Neuronal stem cell (in vitro differentiated cells): ENCODE results near the gene PKNOX2.

Source experiments
- DNase-seq: peaks from one replicate; pipeline ENCODE4 v3.0.0-alpha.2; 2013; ENCODE audit warnings: low spot score
- H2AFZ ChIP-seq: one replicate; pipeline ENCODE4 v1.6.1; 2013; ENCODE audit warnings: mild to moderate bottlenecking, low read length, inconsistent platforms
- H2AK5ac ChIP-seq: 2 replicates; pipeline ENCODE4 v1.6.1; 2013; ENCODE audit warnings: low read depth, mild to moderate bottlenecking, inconsistent platforms, low read length, moderate library complexity, mixed read lengths
- H2BK120ac ChIP-seq: 2 replicates; pipeline ENCODE4 v1.6.1; 2013; ENCODE audit warnings: low read depth, mild to moderate bottlenecking, inconsistent platforms, low read length, moderate library complexity, mixed read lengths
- H2BK12ac ChIP-seq: one replicate; pipeline ENCODE4 v1.6.1; 2013; ENCODE audit warnings: low read length, inconsistent platforms
- H2BK15ac ChIP-seq: 2 replicates; pipeline ENCODE4 v1.6.1; 2013; ENCODE audit warnings: mild to moderate bottlenecking, low read length, inconsistent platforms, mixed read lengths
- H2BK5ac ChIP-seq: one replicate; pipeline ENCODE4 v1.6.1; 2013; ENCODE audit warnings: inconsistent platforms, mild to moderate bottlenecking, low read length, moderate library complexity
- H3K14ac ChIP-seq: one replicate; pipeline ENCODE4 v1.6.1; 2013; ENCODE audit warnings: low read length, inconsistent platforms
- H3K18ac ChIP-seq: 2 replicates; pipeline ENCODE4 v1.6.1; 2013; ENCODE audit warnings: low read length, inconsistent platforms
- H3K23ac ChIP-seq: 2 replicates; pipeline ENCODE4 v1.6.1; 2013; ENCODE audit warnings: low read depth, mild to moderate bottlenecking, mixed read lengths, low read length, inconsistent platforms; ENCODE audit not compliant: poor library complexity
- H3K27ac ChIP-seq: replicated peaks from 3 replicates; pipeline ENCODE4 v1.5.1; 2013; ENCODE audit warnings: low read length, inconsistent platforms
- H3K27me3 ChIP-seq, 3 experiments: 2 replicates each; pipeline ENCODE4 v1.6.1; 2013; ENCODE audit warnings: low read length in 3 of 3, mild to moderate bottlenecking in 2 of 3, inconsistent platforms in 1 of 3, low read depth in 1 of 3, mixed read lengths in 1 of 3, moderate library complexity in 1 of 3; ENCODE audit not compliant: control insufficient read depth in 3 of 3, insufficient read depth in 3 of 3
- H3K36me3 ChIP-seq, 2 donors: replicated peaks in 1 of 2; 2 replicates each; pipeline ENCODE4 v1.6.1; 2013; ENCODE audit warnings: low read length in 2 of 2; ENCODE audit not compliant: control insufficient read depth in 2 of 2, insufficient read depth in 2 of 2
- H3K4ac ChIP-seq: 2 replicates; pipeline ENCODE4 v1.6.1; 2013; ENCODE audit warnings: inconsistent platforms, mild to moderate bottlenecking, low read length, moderate library complexity
- H3K4me1 ChIP-seq, 2 donors: 1 replicate in 1 of 2; 2 replicates in 1 of 2; pipeline ENCODE4 v1.6.1; 2013; ENCODE audit warnings: low read length in 2 of 2, low read depth in 1 of 2; ENCODE audit not compliant: control insufficient read depth in 2 of 2, insufficient read depth in 1 of 2
- H3K4me2 ChIP-seq: one replicate; pipeline ENCODE4 v1.6.1; 2013; ENCODE audit warnings: mild to moderate bottlenecking, low read length, inconsistent platforms; ENCODE audit not compliant: insufficient read depth, poor library complexity, severe bottlenecking
- H3K4me3 ChIP-seq, 2 donors: 2 replicates each; pipeline ENCODE4 v1.5.1; 2013; ENCODE audit warnings: low read length in 2 of 2, mild to moderate bottlenecking in 2 of 2, inconsistent platforms in 1 of 2, moderate library complexity in 1 of 2
- H3K79me1 ChIP-seq: one replicate; pipeline ENCODE4 v1.6.1; 2013; ENCODE audit warnings: low read depth, mild to moderate bottlenecking, inconsistent platforms, low read length, moderate library complexity
- H3K9ac ChIP-seq: one replicate; pipeline ENCODE4 v1.6.1; 2013; ENCODE audit warnings: mild to moderate bottlenecking, low read depth, low read length, inconsistent platforms; ENCODE audit not compliant: poor library complexity
- H3K9me3 ChIP-seq, 2 donors: replicated peaks in 1 of 2; 2 replicates each; pipeline versions ENCODE3 to v1.6.1; 2013; ENCODE audit warnings: low read length in 2 of 2, mild to moderate bottlenecking in 2 of 2, inconsistent platforms in 1 of 2, low read depth in 1 of 2, mixed read lengths in 1 of 2, moderate library complexity in 1 of 2; ENCODE audit not compliant: control insufficient read depth in 2 of 2, insufficient read depth in 1 of 2
- H4K8ac ChIP-seq: one replicate; pipeline ENCODE4 v1.6.1; 2013; ENCODE audit warnings: low read depth, mild to moderate bottlenecking, inconsistent platforms, low read length, moderate library complexity
- H4K91ac ChIP-seq: one replicate; pipeline ENCODE4 v1.6.1; 2013; ENCODE audit warnings: low read length, low read depth, mild to moderate bottlenecking, inconsistent platforms; ENCODE audit not compliant: poor library complexity
- WGBS, 2 donors: extraction: QIAGEN DNeasy Blood & Tissue Kit; methylation state at CpG; one replicate each; pipeline ENCODE4 v1.1.7; 2013; ENCODE audit warnings: missing lambda C conversion rate in 2 of 2, mixed read lengths in 1 of 2; ENCODE audit not compliant: insufficient read length in 2 of 2, insufficient replicate concordance in 1 of 2; ENCODE audit errors: extremely low coverage in 2 of 2; 5-methylcytosine and 5-hydroxymethylcytosine counted together

Gene PKNOX2

DNA sequence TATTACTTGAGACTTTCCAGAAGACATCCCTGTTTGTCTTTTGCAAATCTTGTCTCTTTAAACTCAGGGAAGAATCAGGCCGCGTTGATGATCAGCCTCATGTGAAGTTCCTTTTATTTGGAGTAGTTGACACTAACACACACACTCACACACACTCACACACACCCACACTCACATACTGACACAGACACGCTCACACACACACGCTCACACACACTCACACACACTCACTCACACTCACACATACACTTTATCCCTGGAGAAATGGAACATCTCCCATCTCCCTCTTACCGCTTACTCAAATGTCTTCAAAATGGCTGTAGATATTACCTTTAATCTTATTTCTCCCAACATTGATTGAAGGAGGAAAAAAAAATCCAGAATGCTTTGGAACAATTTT is 129.0 kb downstream of the PKNOX2 start:
- Histone ChIP-seq H3K4me2 (no peak overlapping the region), H3K4me1 (peaks cover 0 to 2% of the 10 kb centered on the region in 2 donors), H4K8ac (no peak overlapping the region), H3K27me3 (no peaks in the 10 kb centered on the region), H2AK5ac (no peak overlapping the region), H2BK12ac (no peak overlapping the region), H4K91ac (no peak overlapping the region), H3K14ac (no peak overlapping the region), H3K79me1 (no peaks in the 10 kb centered on the region), H3K4me3 (no peak overlapping the region), H2BK15ac (no peak overlapping the region), H3K4ac (no peak overlapping the region), H2BK120ac (no peak overlapping the region), H2AFZ (no peak overlapping the region), H3K9me3 (no peaks in the 10 kb centered on the region), H2BK5ac (no peak overlapping the region), H3K9ac (no peak overlapping the region), H3K23ac (no peak overlapping the region), H3K36me3 (peaks cover 2 to 46% of the 10 kb centered on the region in 2 donors), H3K18ac (no peak overlapping the region), H3K27ac (no peak overlapping the region)
- no peak for DNase-seq
- 100% methylated on average over 1 to 2 of the region's 5 CpGs for WGBS, 2 donors

- Histone ChIP-seq H3K14ac (no peak overlapping the region), H2AK5ac (no peak overlapping the region), H4K8ac (no peak overlapping the region), H2BK5ac (no peak overlapping the region), H2BK120ac (no peak overlapping the region), H3K27me3 (no peaks in the 10 kb centered on the region), H3K23ac (no peak overlapping the region), H2AFZ (no peak overlapping the region), H4K91ac (no peak overlapping the region), H3K4me3 (no peak overlapping the region), H3K9me3 (no peaks in the 10 kb centered on the region), H3K27ac (no peak overlapping the region), H3K4ac (no peak overlapping the region), H3K4me1 (no peaks in the 10 kb centered on the region), H3K4me2 (no peak overlapping the region), H3K36me3 (peaks cover 2 to 29% of the 10 kb centered on the region in 2 donors), H2BK12ac (no peak overlapping the region), H3K18ac (no peak overlapping the region), H3K9ac (no peak overlapping the region), H3K79me1 (no peaks in the 10 kb centered on the region), H2BK15ac (no peak overlapping the region)
- DNase-seq, result no peak
- WGBS, 2 donors, result no CpG with 5 or more reads among the region's 6 CpGs
Observed at GRCh38 chr11:125295931-125296330, 131.4 kb downstream of the PKNOX2 start.

- no peak overlapping the region for H4K8ac ChIP-seq
- no peak overlapping the region for H2AK5ac ChIP-seq
- no peak overlapping the region for H3K14ac ChIP-seq
- no peak overlapping the region for H3K9ac ChIP-seq
- no peak overlapping the region for H3K4me3 ChIP-seq
- no peak overlapping the region for H2BK12ac ChIP-seq
- H3K79me1 ChIP-seq, result no peaks in the 10 kb centered on the region
- H3K18ac ChIP-seq, result no peak overlapping the region
- no peak overlapping the region for H4K91ac ChIP-seq
- H3K4ac ChIP-seq, result no peak overlapping the region
- H3K27ac ChIP-seq, result no peak overlapping the region
- no peaks in the 10 kb centered on the region for H3K27me3 ChIP-seq
- H2BK15ac ChIP-seq, result no peak overlapping the region
- H3K4me2 ChIP-seq, result no peak overlapping the region
- no peak for DNase-seq
- H3K36me3 ChIP-seq, result peaks cover 2 to 35% of the 10 kb centered on the region in 2 donors
- no CpG with 5 or more reads among the region's 7 CpGs for WGBS, 2 donors
- H3K4me1 ChIP-seq, result no peaks in the 10 kb centered on the region
- no peaks in the 10 kb centered on the region for H3K9me3 ChIP-seq
- no peak overlapping the region for H2BK120ac ChIP-seq
- H3K23ac ChIP-seq, result no peak overlapping the region
- no peak overlapping the region for H2AFZ ChIP-seq
- H2BK5ac ChIP-seq, result no peak overlapping the region
Observed at GRCh38 chr11:125297346-125297915, 132.9 kb downstream of the PKNOX2 start.

- Histone ChIP-seq H3K4me2 (no peak overlapping the region), H4K8ac (no peak overlapping the region), H3K27me3 (no peaks in the 10 kb centered on the region), H3K14ac (no peak overlapping the region), H3K9ac (no peak overlapping the region), H3K23ac (no peak overlapping the region), H3K4ac (no peak overlapping the region), H3K4me3 (no peak overlapping the region), H2BK15ac (no peak overlapping the region), H3K4me1 (no peaks in the 10 kb centered on the region), H3K18ac (peak overlapping the region; percentile 76), H4K91ac (no peak overlapping the region), H2AK5ac (no peak overlapping the region), H3K27ac (no peak overlapping the region), H3K9me3 (no peaks in the 10 kb centered on the region), H3K79me1 (no peaks in the 10 kb centered on the region), H2AFZ (no peak overlapping the region), H2BK12ac (no peak overlapping the region), H2BK120ac (no peak overlapping the region), H3K36me3 (peaks cover 2 to 33% of the 10 kb centered on the region in 2 donors), H2BK5ac (no peak overlapping the region)
- no peak for DNase-seq
- WGBS, 2 donors, result no CpG with 5 or more reads among the region's 8 CpGs
Observed at GRCh38 chr11:125299061-125299615, 134.6 kb downstream of the PKNOX2 start.
